Kidney (tissue), 14 donors: Measurements from ENCODE around the gene RPAP2. TPM values are rescaled to one million over a fixed set of nuclear protein-coding genes. Genes with fewer than 3 reads are reported as not detected.

ENCODE experiments used
- DNase-seq, 5 donors: peaks; one replicate each; pipeline ENCODE4 v3.0.0-alpha.2; 2013 to 2020
- FAIRE-seq: peaks from 2 replicates; lab custom pipeline; 2012; peaks lifted over from hg19 to GRCh38; lab: Jason Lieb, UNC
- H3K27ac ChIP-seq, 2 donors: one replicate each; pipeline ENCODE4 v1.7.0; 2013; ENCODE audit warnings: low read depth in 2 of 2, low read length in 2 of 2, inconsistent platforms in 1 of 2
- H3K27me3 ChIP-seq: one replicate; pipeline ENCODE4 v1.7.1; 2013; ENCODE audit warnings: low read length, inconsistent platforms; ENCODE audit not compliant: control insufficient read depth, insufficient read depth
- H3K36me3 ChIP-seq, 3 donors: one replicate each; pipeline versions ENCODE4 v1.7.0 to v1.7.1; 2013; ENCODE audit warnings: low read length in 3 of 3, control low read depth in 1 of 3, inconsistent platforms in 1 of 3; ENCODE audit not compliant: insufficient read depth in 3 of 3, control insufficient read depth in 2 of 3
- H3K4me1 ChIP-seq, 3 donors: one replicate each; pipeline versions ENCODE4 v1.7.0 to v1.7.1; 2013; ENCODE audit warnings: low read length in 3 of 3, inconsistent platforms in 1 of 3, low read depth in 1 of 3; ENCODE audit not compliant: control insufficient read depth in 2 of 3, insufficient read depth in 2 of 3
- H3K4me3 ChIP-seq, 3 donors: one replicate each; pipeline versions ENCODE4 v1.7.0 to v1.8.1; 2013; ENCODE audit warnings: low read length in 3 of 3, control low read depth in 1 of 3, inconsistent platforms in 1 of 3
- H3K9ac ChIP-seq, 3 donors: one replicate each; pipeline versions ENCODE4 v1.7.0 to v1.7.1; 2013; ENCODE audit warnings: low read length in 3 of 3, control low read depth in 1 of 3, inconsistent platforms in 1 of 3
- H3K9me3 ChIP-seq, 3 donors: one replicate each; pipeline versions ENCODE4 v1.7.0 to v1.7.1; 2013; ENCODE audit warnings: low read length in 3 of 3, control low read depth in 1 of 3, inconsistent platforms in 1 of 3; ENCODE audit not compliant: control insufficient read depth in 2 of 3, insufficient read depth in 1 of 3
- intact Hi-C: fragments of 100-400 bp; cut with DNase I; formaldehyde crosslinking; loops from one replicate; pipeline ENCODE4 v1.11.1; 2022
- polyA plus RNA-seq: library from polyadenylated mRNA; stranded (reverse); fragments of 350-450 nt; fragmentation: Illumina TruSeq; extraction: RNeasy Lipid Tissue Mini Kit (QIAGEN cat#74804); gene quantifications from one replicate; pipeline ENCODE4 v1.2.3, GENCODE V29; 2014; ENCODE audit warnings: low read depth, low replicate concordance; ENCODE audit not compliant: insufficient read depth
- total RNA-seq: library from RNA; stranded (reverse); fragmentation: NEBNext Ultra II Directional; extraction: Animal tissue kit (Norgen Biotek cat#: 25700); gene quantifications from one replicate; pipeline ENCODE4 v1.2.1, GENCODE V29; 2021
- TF ChIP-seq, protein P1 (sequence below): IDR thresholded peaks from 3 replicates; pipeline ENCODE4 v1.5.1; 2012; ENCODE audit warnings: mild to moderate bottlenecking, moderate library complexity, borderline replicate concordance; ENCODE audit not compliant: insufficient read depth; ENCODE audit errors: extremely low read depth
- donor health status: control.
- donor health status: control.
- donor health status: control.
- donor health status: control.
- donor health status: control.
- donor health status: DM: yes; HTN: yes; CAD: no.
- donor health status: Normal renal cell carcinoma (clear cell type).

RPAP2 gene
- total and polyA plus RNA-seq, 2 donors from 2014 or later: 11.4 to 25.1 TPM

DNA sequence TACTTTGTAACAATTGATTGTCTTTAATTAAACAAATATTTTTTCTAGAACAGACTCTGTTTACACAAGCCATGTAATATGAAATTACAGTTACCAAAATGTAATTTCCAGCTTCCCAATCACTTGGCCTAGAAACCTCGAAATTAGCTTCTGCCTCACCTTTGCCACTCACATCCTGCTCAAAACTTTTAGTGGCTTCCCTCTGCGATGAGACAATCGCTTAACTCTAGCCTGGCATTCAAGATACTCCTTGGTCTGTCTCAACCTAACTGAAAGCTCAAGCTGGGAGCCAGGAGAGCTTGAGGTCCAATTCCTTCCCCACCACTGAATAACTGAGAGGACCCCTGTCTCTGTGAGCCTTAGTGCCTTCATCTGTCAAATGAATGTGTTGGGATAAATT, 145.0 kb downstream of the RPAP2 start:
- H3K36me3 ChIP-seq: no peaks in the 10 kb centered on the region
- TF ChIP-seq, protein P1, sequence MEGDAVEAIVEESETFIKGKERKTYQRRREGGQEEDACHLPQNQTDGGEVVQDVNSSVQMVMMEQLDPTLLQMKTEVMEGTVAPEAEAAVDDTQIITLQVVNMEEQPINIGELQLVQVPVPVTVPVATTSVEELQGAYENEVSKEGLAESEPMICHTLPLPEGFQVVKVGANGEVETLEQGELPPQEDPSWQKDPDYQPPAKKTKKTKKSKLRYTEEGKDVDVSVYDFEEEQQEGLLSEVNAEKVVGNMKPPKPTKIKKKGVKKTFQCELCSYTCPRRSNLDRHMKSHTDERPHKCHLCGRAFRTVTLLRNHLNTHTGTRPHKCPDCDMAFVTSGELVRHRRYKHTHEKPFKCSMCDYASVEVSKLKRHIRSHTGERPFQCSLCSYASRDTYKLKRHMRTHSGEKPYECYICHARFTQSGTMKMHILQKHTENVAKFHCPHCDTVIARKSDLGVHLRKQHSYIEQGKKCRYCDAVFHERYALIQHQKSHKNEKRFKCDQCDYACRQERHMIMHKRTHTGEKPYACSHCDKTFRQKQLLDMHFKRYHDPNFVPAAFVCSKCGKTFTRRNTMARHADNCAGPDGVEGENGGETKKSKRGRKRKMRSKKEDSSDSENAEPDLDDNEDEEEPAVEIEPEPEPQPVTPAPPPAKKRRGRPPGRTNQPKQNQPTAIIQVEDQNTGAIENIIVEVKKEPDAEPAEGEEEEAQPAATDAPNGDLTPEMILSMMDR: no peak
- DNase-seq: no peak

DNA sequence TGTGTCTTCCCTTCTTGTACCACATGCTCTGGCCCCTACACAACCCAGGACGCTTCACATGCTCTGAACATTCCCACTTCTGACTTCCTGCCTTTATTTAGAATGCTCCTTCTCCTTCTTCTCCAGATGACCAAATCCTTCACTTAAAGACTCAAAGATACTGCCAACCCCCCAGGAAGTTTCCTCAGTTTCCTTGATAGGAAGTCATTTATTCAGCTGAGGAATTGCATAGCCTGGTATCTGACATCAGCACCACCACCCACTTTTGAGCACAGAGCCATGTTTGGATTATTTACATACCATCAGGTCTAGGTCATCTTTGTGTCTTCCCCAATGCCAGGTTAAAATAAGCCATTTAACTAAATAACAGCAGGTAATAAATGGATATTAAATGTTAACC, 145.5 kb downstream of the RPAP2 start:
- no peak for FAIRE-seq
- no peak for DNase-seq
- Histone ChIP-seq H3K9me3 (no peaks in the 10 kb centered on the region), H3K36me3 (no peaks in the 10 kb centered on the region), H3K4me1 (no peaks in the 10 kb centered on the region), H3K27me3 (no peaks in the 10 kb centered on the region), H3K9ac (no peak overlapping the region), H3K4me3 (no peak overlapping the region), H3K27ac (no peak overlapping the region)
- TF ChIP-seq, protein P1: no peak
- intact Hi-C loops: no loop called here

More for the DNA sequence above, 145.0 kb downstream of the RPAP2 start:
- FAIRE-seq: no peak
- intact Hi-C loops: no loop called here
- no peak overlapping the region for H3K27ac ChIP-seq
- H3K27me3 ChIP-seq: no peaks in the 10 kb centered on the region
- no peaks in the 10 kb centered on the region for H3K9me3 ChIP-seq
- H3K9ac ChIP-seq: no peak overlapping the region
- H3K4me3 ChIP-seq: no peak overlapping the region
- no peaks in the 10 kb centered on the region for H3K4me1 ChIP-seq

DNA sequence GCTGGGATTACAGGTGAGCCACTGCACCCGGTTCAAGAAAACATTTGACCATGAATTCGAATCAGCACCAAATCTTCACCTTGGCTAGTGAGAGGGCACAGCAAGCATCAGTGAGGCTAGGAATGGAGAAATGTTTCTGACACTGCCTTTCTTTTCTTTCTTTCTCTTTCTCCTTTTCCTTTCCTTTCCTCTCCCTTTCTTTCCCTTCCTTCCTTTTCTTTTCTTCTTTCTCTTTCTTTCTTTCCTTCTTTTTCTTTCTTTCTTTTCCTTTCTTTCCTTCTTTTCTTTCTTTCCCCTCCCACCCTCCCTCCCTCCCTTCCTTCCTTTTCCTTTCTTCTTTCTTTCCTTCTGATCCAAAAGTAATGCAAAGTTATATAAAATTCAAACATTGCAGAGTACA, 147.0 kb downstream of the RPAP2 start:
- H3K9me3 ChIP-seq: no peaks in the 10 kb centered on the region
- FAIRE-seq (no peak), DNase-seq (no peak)
- no peaks in the 10 kb centered on the region for H3K4me1 ChIP-seq
- H3K4me3 ChIP-seq: no peak overlapping the region
- no peak overlapping the region for H3K27ac ChIP-seq
- intact Hi-C loops: no loop called here
- H3K27me3 ChIP-seq: no peaks in the 10 kb centered on the region
- H3K9ac ChIP-seq: no peak overlapping the region
- TF ChIP-seq, protein P1: no peak
- H3K36me3 ChIP-seq: no peaks in the 10 kb centered on the region

DNA sequence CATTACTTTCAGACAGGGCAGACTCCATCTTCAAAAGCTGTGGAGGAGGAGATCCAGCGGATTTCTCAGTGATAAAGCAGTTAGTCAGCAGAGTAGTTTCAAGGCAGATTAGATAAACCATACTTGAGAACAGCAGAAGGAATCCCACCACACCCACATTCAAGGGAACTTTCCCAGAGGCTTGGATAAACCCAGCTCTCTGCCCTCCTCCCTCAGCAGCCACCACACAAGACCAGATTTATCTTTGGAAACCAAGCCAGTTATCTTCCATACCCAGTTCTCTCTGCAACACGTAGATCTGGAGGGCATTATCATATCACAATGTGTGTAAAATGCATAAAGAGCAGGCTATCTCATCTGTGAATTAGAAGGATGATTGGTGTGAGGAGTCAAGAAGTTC, 147.7 kb downstream of the RPAP2 start:
- no peak for FAIRE-seq
- Histone ChIP-seq H3K36me3 (no peaks in the 10 kb centered on the region), H3K27ac (no peak overlapping the region), H3K9ac (no peak overlapping the region), H3K9me3 (no peaks in the 10 kb centered on the region), H3K4me1 (no peaks in the 10 kb centered on the region), H3K4me3 (no peak overlapping the region), H3K27me3 (no peaks in the 10 kb centered on the region)
- no peak for DNase-seq
- TF ChIP-seq, protein P1: no peak
- intact Hi-C loops: no loop called here
